Activated CD4-positive, alpha-beta T cell treated with anti-CD3 and anti-CD28 coated beads, Interleukin-2, amount 50 U/mL, for 16 hours (primary cell): Measurements from ENCODE around the gene JPH3.

ENCODE experiments used
- DNase-seq: peaks from one replicate; pipeline ENCODE4 v3.0.0-alpha.2; 2020

Gene JPH3

GRCh38 chr16:87602001-87602775 lies at the start of gene JPH3:
JPH3 (plus strand) TSS chr16:87602508; CDS start chr16:87603147, 639 bp downstream.
- no peak for DNase-seq

DNA sequence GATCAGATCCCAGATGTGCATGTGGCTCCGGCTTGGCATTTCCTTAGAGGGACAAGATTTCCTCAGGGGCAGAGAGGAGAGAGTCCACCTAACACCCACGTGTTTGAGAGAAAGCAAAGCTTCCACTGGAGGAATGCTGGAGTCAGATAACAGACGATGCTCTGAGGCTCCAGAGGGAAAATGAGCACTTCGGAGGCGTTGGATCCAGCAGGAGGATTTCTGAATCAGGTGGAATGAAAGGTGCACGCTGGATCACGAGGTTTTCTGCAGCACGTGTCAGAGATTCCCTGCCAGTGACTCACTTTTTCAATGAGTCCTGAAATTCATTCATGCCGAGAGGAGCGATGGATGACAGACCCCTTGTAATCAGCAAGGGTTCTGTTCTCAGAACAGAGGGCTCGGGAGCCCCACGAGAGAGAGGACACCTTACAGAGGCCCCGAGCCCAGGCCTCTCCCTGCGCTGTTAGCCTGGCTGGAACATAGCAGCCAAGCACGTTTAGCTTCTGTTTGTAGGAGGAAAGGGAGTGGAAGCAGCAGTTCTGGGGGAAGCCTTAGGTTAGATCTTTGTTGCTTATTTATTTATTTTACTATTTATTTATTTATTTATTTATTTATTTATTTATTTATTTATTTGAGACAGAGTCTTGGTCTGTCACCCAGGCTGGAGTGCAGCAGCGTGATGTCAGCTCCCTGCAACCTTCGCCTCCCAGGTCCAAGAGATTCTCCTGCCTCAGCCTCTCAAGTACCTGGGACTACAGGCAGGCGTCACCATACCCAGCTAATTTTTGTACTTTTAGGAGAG lies 49.3 kb upstream of the JPH3 start:
- no peak for DNase-seq

GRCh38 chr16:87554754-87555427 lies 47.4 kb upstream of the JPH3 start:
- DNase-seq = no peak

GRCh38 chr16:87555647-87556046 lies 46.7 kb upstream of the JPH3 start:
- no peak for DNase-seq

DNA sequence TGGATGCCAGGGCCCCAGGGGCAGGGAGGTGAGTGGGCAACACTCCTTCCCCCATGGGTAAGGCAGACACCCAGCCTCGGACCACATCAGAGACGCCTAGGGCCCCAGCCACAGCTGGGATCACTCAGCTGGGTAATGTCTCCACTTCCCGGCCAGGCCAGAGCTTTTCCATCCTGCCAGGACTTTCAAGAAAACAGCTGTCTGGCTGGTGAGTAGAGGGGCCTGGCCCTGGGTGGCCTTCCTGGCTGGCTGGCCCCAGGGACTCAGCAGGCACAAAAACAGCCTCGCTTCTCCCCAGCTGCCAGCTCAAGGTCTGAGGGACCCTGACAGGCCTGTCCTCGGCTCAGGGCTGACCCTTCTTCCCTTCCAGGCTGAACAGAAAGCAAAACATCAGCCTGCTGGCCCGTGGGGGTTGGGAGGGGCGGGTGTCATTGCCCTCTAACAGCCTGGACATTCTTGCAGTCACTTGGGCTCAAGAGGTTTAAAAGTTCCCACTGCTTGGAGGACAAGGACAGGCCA lies 45.3 kb upstream of the JPH3 start:
- DNase-seq = no peak

- DNase-seq = no peak
Observed at GRCh38 chr16:87558682-87559081, 43.6 kb upstream of the JPH3 start.

- DNase-seq = no peak
Observed at GRCh38 chr16:87559945-87560344, 42.4 kb upstream of the JPH3 start.

- peak; percentile 12 for DNase-seq
Observed at GRCh38 chr16:87560428-87561199, 41.7 kb upstream of the JPH3 start.

- no peak for DNase-seq
Observed at GRCh38 chr16:87561200-87562105, 40.9 kb upstream of the JPH3 start.

GRCh38 chr16:87562201-87562600 lies 40.1 kb upstream of the JPH3 start:
- DNase-seq = no peak

DNA sequence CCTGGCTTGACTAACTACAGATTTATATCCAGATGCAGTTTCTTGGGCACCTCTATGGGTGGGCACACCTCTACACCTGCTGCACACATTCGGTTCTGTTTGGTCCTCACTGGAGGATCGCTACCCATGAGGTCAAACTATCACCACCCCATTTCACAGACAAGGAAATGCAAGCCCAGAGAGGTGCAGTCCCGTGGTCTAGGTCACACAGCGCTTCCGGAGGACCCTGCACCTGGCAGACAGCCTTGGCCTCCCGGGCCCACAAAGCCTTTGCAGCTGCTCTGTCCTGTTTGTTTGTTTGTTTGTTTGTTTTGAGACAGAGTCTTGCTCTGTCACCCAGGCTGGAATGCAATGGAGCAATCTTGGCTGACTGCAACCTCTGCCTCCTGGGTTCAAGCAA lies 39.3 kb upstream of the JPH3 start:
- no peak for DNase-seq

DNA sequence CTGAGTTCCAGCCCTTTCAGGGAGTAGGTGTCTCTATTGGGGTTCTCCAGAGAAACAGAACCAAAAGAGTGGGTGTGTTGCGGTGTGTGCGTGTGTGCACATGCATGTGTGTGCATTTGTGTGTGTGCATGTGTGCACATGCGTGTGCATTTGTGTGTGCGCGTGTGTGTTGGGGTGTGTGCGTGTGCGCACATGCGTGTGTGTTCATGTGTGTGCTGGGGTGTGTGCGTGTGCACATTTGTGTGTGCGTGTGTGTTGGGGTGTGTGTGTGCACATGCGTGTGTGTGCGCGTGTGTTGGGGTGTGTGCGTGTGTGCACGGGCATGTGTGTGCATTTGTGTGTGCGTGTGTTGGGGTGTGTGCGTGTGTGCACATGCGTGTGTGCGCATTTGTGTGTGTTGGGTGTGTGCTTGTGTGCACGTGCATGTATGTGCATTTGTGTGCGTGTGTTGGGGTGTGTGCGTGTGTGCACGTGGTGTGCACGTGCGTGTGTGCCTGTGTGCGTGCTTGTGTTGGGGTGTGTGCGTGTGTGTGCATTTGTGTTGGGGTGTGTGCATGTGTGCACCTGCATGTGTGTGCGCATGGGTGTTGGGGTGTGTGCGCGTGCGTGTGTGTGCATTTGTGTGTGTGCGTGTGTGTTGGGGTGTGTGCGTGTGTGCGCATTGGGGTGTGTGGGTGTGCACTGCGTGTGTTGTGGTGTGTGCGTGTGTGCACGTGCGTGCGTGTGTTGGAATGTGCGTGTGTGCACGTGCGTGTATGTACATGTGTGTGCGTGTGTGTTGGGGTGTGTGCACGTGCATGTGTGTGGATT lies 38.4 kb upstream of the JPH3 start:
- DNase-seq = no peak

DNA sequence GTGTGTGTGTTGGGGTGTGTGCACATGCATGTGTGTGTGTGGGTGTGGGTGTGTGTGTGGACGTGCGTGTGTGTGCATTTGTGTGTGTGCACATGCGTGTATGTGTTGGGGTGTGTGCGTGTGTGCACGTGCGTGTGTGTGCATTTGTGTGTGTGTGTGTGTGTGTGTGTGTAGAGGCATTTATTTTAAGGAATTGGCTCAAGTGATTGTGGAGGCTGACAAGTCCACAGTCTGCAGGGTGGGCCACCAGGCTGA lies 37.9 kb upstream of the JPH3 start:
- DNase-seq = no peak

- DNase-seq = no peak
Observed at GRCh38 chr16:87569601-87570571, 32.4 kb upstream of the JPH3 start.

DNA sequence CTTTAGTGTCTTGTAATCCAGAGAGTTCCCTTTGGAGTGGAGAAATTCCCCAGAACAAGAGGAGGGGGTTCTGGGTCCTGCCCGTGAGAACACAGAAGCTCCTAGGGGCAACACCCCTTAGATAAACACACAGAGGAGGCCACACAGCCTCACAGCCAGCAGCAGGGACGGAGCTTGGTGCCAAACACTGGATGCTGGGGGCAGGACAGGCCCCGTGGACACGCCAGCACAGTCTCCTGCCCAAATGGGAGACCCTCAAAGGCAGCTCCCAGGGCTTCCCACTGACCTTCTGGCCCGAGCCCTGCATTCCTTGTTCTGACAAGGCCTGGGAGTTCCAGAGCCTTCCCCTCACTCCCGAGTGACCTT lies 31.8 kb upstream of the JPH3 start:
- DNase-seq = no peak

DNA sequence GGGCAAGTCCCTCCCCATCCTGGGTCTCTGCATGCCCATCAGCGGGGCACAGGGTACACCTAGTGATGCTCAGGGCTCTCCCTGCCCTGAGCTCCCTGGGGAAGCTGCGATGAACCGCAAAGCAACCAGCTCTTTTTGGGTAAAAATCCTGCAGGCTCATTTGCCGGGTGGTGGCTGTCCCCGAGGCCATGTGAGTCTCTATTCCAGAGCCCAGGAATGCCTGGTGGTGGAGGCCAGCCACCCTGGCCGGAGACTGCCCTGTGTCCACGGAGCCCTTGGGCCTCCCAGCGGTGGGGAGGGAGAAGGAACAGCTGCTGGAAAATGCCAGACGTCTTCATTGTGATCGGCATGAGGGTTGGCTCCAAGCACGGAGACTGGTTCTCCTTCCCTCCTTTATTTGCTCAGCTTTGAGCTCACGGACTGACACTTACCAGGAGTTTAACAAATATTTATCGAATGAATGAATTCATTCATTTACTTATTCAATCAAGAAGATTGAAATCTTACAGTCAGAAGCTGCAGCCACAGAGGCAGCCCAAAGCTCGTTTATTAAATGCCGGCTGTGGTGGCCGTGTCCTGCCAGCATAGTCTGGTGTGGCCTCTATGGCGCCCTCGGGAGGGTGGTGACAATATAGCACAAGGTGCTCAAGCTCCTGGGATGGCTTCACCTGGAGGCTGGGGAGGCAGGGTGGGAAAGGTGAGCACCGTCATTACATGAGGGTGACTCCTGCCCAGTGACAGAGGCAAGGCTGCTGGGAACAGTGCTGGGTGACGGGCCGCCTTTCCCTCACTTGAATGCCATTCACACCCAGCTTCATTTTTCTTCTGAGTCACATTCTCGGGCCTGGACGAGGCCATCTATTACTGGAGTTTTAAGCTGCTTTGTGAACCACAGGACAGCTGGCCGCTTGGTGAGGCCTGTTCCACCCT lies 31.1 kb upstream of the JPH3 start:
- DNase-seq = peak; percentile 14

GRCh38 chr16:87571868-87572244 lies 30.5 kb upstream of the JPH3 start:
- no peak for DNase-seq

- DNase-seq = no peak
Observed at GRCh38 chr16:87572959-87573358, 29.3 kb upstream of the JPH3 start.
